K562 (cell line): ENCODE measurements around the gene TFAP2E. TPM values are rescaled to one million over a fixed set of nuclear protein-coding genes. Genes with fewer than 3 reads are reported as not detected.

ENCODE experiments used
- ATAC-seq: fragments of 200-7000 bp; cut with Tn5 transposase; 3 replicates; pipeline ENCODE4 v1.9.1; 2020; ENCODE audit warnings: moderate library complexity
- BruUV-seq: library from RNA; stranded (reverse); fragments of 400-500 nt; replicated peaks from 2 replicates; lab custom pipeline; 2021; lab: Mats Ljungman, UMichigan
- CTCF ChIA-PET: fragments of 300-600 bp; formaldehyde crosslinking; extraction: SDS; loops from one replicate; lab custom pipeline; 2021; ENCODE audit warnings: low intra/inter-chr PET ratio; lab: Yijun Ruan, JAX
- POLR2A ChIA-PET: fragments of 300-600, 350-650 bp; sonication (Branson Sonifier 250); formaldehyde crosslinking; extraction: SDS; loops from one replicate; lab custom pipeline; 2021; ENCODE audit warnings: antibody characterized with exemption, inconsistent platforms; lab: Yijun Ruan, JAX
- DNase-seq, 4 experiments: peaks; one replicate each; pipeline versions ENCODE4 v3.0.0 to v3.0.0-alpha.2; 2011 to 2018; ENCODE audit warnings: low spot score in 3 of 4, mixed read lengths in 3 of 4; ENCODE audit errors: extremely low read depth in 1 of 4
- FAIRE-seq: peaks from 2 replicates; lab custom pipeline; 2011; peaks lifted over from hg19 to GRCh38; lab: Jason Lieb, UNC
- H2AFZ ChIP-seq: 2 replicates; pipeline ENCODE4 v1.6.0; 2011; ENCODE audit warnings: low read depth, low read length, control low read depth, inconsistent platforms
- H3K27ac ChIP-seq: fragments of 200-600 bp; 3 replicates; pipeline ENCODE4 v1.8.0; 2011; ENCODE audit warnings: low read depth, mild to moderate bottlenecking, control low read depth, inconsistent platforms, low read length, moderate library complexity, mixed read lengths; ENCODE audit errors: extremely low read depth
- H3K27me3 ChIP-seq, 2 experiments: fragments of 300-600 bp in 1 of 2; 2 replicates in 1 of 2; 3 replicates in 1 of 2; pipeline versions ENCODE4 v1.6.0 to v1.8.0; 2011; ENCODE audit warnings: inconsistent platforms in 2 of 2, low read length in 2 of 2, mild to moderate bottlenecking in 1 of 2, mixed read lengths in 1 of 2, moderate library complexity in 1 of 2; ENCODE audit not compliant: control insufficient read depth in 2 of 2, insufficient read depth in 2 of 2
- H3K36me3 ChIP-seq: fragments of 300-600 bp; 3 replicates; pipeline ENCODE4 v1.8.0; 2011; ENCODE audit warnings: mild to moderate bottlenecking, low read length, inconsistent platforms; ENCODE audit not compliant: control insufficient read depth, insufficient read depth
- H3K4me1 ChIP-seq, 2 experiments: fragments of 200-600 bp in 1 of 2; replicated peaks in 1 of 2; 2 replicates in 1 of 2; 3 replicates in 1 of 2; pipeline versions ENCODE4 v1.5.1 to v1.8.0; 2011; ENCODE audit warnings: inconsistent platforms in 2 of 2, low read length in 2 of 2, mild to moderate bottlenecking in 1 of 2, mixed read lengths in 1 of 2, moderate library complexity in 1 of 2; ENCODE audit not compliant: control insufficient read depth in 2 of 2, insufficient read depth in 2 of 2
- H3K4me2 ChIP-seq: 2 replicates; pipeline ENCODE4 v1.6.1; 2011; ENCODE audit warnings: low read length, control low read depth, inconsistent platforms, mixed read lengths; ENCODE audit not compliant: insufficient read depth
- H3K4me3 ChIP-seq: fragments of 200-600 bp; sonication (generic), shearing (Covaris generic); 2 replicates; pipeline ENCODE4 v1.5.1; 2016; ENCODE audit warnings: control low read depth, inconsistent platforms
- H3K79me2 ChIP-seq: fragments of 200-600 bp; 3 replicates; pipeline ENCODE4 v1.8.0; 2011; ENCODE audit warnings: low read length, inconsistent platforms; ENCODE audit not compliant: control insufficient read depth, insufficient read depth
- H3K9ac ChIP-seq, 2 experiments: 2 replicates each; pipeline versions ENCODE4 v1.6.0 to v1.6.1; 2011; ENCODE audit warnings: low read depth in 2 of 2, low read length in 2 of 2, control low read depth in 1 of 2, inconsistent platforms in 1 of 2, mild to moderate bottlenecking in 1 of 2, mixed read lengths in 1 of 2; ENCODE audit not compliant: insufficient read depth in 1 of 2
- H3K9me1 ChIP-seq: one replicate; pipeline ENCODE4 v1.6.0; 2011; ENCODE audit warnings: inconsistent platforms, mild to moderate bottlenecking, low read length, moderate library complexity; ENCODE audit not compliant: control insufficient read depth, insufficient read depth
- H3K9me3 ChIP-seq: replicated peaks from 2 replicates; pipeline ENCODE4 v1.5.1; 2011; ENCODE audit warnings: low read depth, low read length, inconsistent platforms; ENCODE audit not compliant: control insufficient read depth, insufficient read depth
- H4K20me1 ChIP-seq: replicated peaks from 2 replicates; pipeline ENCODE4 v1.6.1; 2011; ENCODE audit warnings: low read length, inconsistent platforms, mixed read lengths; ENCODE audit not compliant: control insufficient read depth, insufficient read depth
- ARID3B ChIP-seq: fragments of 250-450 bp; sonication (Bioruptor Pico); IDR thresholded peaks from 2 replicates; pipeline ENCODE4 v1.4.0; 2020; ENCODE audit warnings: borderline replicate concordance
- BMI1 ChIP-seq: fragments of 150-350 bp; IDR thresholded peaks from 2 replicates; pipeline ENCODE4 v1.6.1; 2014; ENCODE audit warnings: low read length
- MCM7 ChIP-seq, 2 experiments: fragments of 450-650 bp; IDR thresholded peaks; 2 replicates each; pipeline ENCODE4 v1.6.1; 2016 to 2018
- NFXL1 ChIP-seq: fragments of 450-650 bp; formaldehyde crosslinking; IDR thresholded peaks from 2 replicates; pipeline ENCODE4 v1.4.0; 2021; ENCODE audit warnings: mild to moderate bottlenecking
- NR2C2 ChIP-seq, 2 experiments: fragments of 200-800 bp in 1 of 2; sonication (Bioruptor generic) in 1 of 2; sonication (generic) in 1 of 2; formaldehyde crosslinking in 1 of 2; IDR thresholded peaks; 2 replicates each; pipeline versions ENCODE4 v1.6.1 to v1.8.0; 2016 to 2022; ENCODE audit warnings: mild to moderate bottlenecking in 1 of 2, missing compliant biosample characterization in 1 of 2, missing genetic modification characterization in 1 of 2, missing genetic modification reagents in 1 of 2
- SIN3A ChIP-seq, 2 experiments: fragments of 150-350 bp in 1 of 2; IDR thresholded peaks; 2 replicates each; pipeline ENCODE4 v1.6.1; 2011 to 2016; ENCODE audit warnings: borderline replicate concordance in 2 of 2, low read depth in 2 of 2, low read length in 2 of 2, mild to moderate bottlenecking in 2 of 2, moderate library complexity in 2 of 2; ENCODE audit not compliant: control insufficient read depth in 1 of 2
- THAP7 ChIP-seq: fragments of 250-450 bp; sonication (Bioruptor Pico); IDR thresholded peaks from 2 replicates; pipeline ENCODE4 v1.5.0; 2021
- XRCC3 ChIP-seq: fragments of 450-650 bp; IDR thresholded peaks from 2 replicates; pipeline ENCODE4 v1.6.1; 2017; ENCODE audit warnings: mild to moderate bottlenecking, moderate library complexity
- ZNF79 ChIP-seq: fragments of 250-450 bp; sonication (Bioruptor Pico); IDR thresholded peaks from 2 replicates; pipeline ENCODE4 v1.4.0; 2020; ENCODE audit warnings: low read depth, mild to moderate bottlenecking, moderate library complexity
- in situ Hi-C: fragments of 300-500 bp; cut with MboI; formaldehyde crosslinking; loops from 4 replicates; pipeline ENCODE4 v1.15.0; 2018; ENCODE audit warnings: inconsistent platforms, mixed read lengths
- intact Hi-C: fragments of 100-400 bp; cut with micrococcal nuclease; formaldehyde crosslinking; loops from 2 replicates; pipeline ENCODE4 v1.14.2; 2022
- polyA plus RNA-seq, 8 experiments: library from polyadenylated mRNA; depleted of rRNA in 4 of 8; stranded (reverse) in 5 of 8; unstranded in 3 of 8; fragments of >200 nt; fragmentation: Nextera tagmentation in 2 of 8; fragmentation: Illumina TruSeq in 1 of 8; extraction: Ambion mirVana in 2 of 8; extraction: Trizol in 1 of 8; gene quantifications; 2 replicates each; pipeline versions ENCODE4 v1.2.1 to v1.2.3, GENCODE V29; 2011 to 2014; ENCODE audit warnings: inconsistent platforms in 1 of 8, missing spikeins in 1 of 8
- total RNA-seq, 7 experiments: library from RNA; depleted of rRNA in 6 of 7; stranded (reverse); fragments of >200 nt in 6 of 7; fragmentation: Illumina TruSeq in 2 of 7; extraction: Trizol in 2 of 7; gene quantifications; 2 replicates each; pipeline versions ENCODE4 v1.2.1 to v1.2.3, GENCODE V29; 2011 to 2021; ENCODE audit warnings: low replicate concordance in 1 of 7

The TFAP2E gene
- total and polyA plus RNA-seq, 9 of the 15 experiments (the other 6 are each of a cell fraction or from before 2014, with no cell fraction given) = 0.03 to 0.11 (median 0.07) TPM; not detected in 4

GRCh38 chr1:35633547-35633946 lies 60.4 kb downstream of the TFAP2E start:
- Histone ChIP-seq H3K9ac (no peak overlapping the region), H3K36me3 (peaks cover 84% of the 10 kb centered on the region), H4K20me1 (no peaks in the 10 kb centered on the region), H2AFZ (no peak overlapping the region), H3K27me3 (no peaks in the 10 kb centered on the region), H3K27ac (no peak overlapping the region), H3K4me1 (peaks cover 0 to 4% of the 10 kb centered on the region in 2 experiments; a peak in 2 of 5 replicates), H3K9me3 (no peaks in the 10 kb centered on the region), H3K4me3 (no peak overlapping the region), H3K9me1 (no peaks in the 10 kb centered on the region), H3K4me2 (no peak overlapping the region), H3K79me2 (peaks cover 90% of the 10 kb centered on the region)
- in situ Hi-C loops (no loop called here), intact Hi-C loops (no loop called here)
- no TSS peak for BruUV-seq
- no peak for ATAC-seq
- POLR2A ChIA-PET = interaction anchor here (0.5 to 1.4 kb wide), 2 partner anchors 14 to 489 kb away, joined by 3 to 4 read pairs; no protein-coding TSS in a partner anchor
- DNase-seq = no peak
- no peak for TF ChIP-seq SIN3A (IDR thresholded peaks at IDR 0.05; ENCODE audit: borderline replicate concordance in 2 of 2, control insufficient read depth in 1 of 2, low read depth in 2 of 2, low read length in 2 of 2)
- no peak for TF ChIP-seq XRCC3
- no peak for TF ChIP-seq NFXL1 (CRISPR knock-in tag)
- TF ChIP-seq ZNF79 = no peak
- no peak for TF ChIP-seq THAP7
- TF ChIP-seq MCM7 (IDR thresholded peaks at IDR 0.05) = no peak
- TF ChIP-seq ARID3B = no peak
- no peak for TF ChIP-seq BMI1
- no peak for TF ChIP-seq NR2C2 (CRISPR knock-in tag; IDR thresholded peaks at IDR 0.05)
- TF ChIP-seq NR2C2 (tag; IDR thresholded peaks at IDR 0.05) = no peak
- CTCF ChIA-PET = interaction anchor here (0.5 kb wide), 1 partner anchor 148 kb away, joined by 3 read pairs; no protein-coding TSS in a partner anchor
- FAIRE-seq = no peak
